GM18868 (cell line): ENCODE results near the gene F7.

Source experiments
- ATAC-seq: cut with Tn5 transposase; IDR thresholded peaks from one replicate; pipeline ENCODE4 v1.9.1; 2021; ENCODE audit warnings: mild to moderate bottlenecking, moderate library complexity; ENCODE audit not compliant: unreplicated experiment

The F7 gene

DNA sequence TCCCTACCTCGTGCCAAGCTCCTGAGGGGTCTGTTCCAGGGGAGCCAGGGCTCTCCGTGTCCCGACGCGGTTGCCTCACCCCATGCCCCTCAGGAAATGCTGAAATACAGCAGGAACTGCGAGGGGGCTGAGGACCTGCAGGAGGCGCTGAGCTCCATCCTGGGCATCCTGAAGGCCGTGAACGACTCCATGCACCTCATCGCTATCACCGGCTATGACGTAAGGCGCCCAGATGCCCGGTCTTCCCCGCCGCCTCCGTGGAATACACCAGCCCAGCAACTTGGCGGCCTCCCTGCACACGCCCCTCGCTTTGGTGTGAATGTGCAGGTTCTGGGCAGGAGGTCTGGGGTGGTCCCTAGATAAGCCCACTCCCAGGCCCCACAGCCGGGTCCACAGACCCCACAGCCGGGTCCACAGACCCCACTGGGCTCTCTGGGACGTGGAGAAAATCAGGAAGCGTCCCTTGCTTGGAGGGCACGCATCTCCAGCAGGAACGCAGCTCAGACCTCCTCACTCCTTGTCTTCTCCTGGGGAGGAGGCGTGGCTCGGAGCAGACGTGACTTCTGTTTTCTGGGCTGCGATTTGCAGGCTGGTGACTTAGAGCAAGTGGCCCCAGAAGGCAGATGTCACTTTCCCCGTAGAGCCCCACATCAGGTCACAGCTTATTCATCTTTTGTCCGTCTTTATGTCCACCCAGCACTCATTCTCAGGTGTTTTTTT lies 19.4 kb upstream of the F7 start:
- no peak for ATAC-seq

GRCh38 chr13:113086991-113087922 lies 18.3 kb upstream of the F7 start:
- ATAC-seq: no peak

DNA sequence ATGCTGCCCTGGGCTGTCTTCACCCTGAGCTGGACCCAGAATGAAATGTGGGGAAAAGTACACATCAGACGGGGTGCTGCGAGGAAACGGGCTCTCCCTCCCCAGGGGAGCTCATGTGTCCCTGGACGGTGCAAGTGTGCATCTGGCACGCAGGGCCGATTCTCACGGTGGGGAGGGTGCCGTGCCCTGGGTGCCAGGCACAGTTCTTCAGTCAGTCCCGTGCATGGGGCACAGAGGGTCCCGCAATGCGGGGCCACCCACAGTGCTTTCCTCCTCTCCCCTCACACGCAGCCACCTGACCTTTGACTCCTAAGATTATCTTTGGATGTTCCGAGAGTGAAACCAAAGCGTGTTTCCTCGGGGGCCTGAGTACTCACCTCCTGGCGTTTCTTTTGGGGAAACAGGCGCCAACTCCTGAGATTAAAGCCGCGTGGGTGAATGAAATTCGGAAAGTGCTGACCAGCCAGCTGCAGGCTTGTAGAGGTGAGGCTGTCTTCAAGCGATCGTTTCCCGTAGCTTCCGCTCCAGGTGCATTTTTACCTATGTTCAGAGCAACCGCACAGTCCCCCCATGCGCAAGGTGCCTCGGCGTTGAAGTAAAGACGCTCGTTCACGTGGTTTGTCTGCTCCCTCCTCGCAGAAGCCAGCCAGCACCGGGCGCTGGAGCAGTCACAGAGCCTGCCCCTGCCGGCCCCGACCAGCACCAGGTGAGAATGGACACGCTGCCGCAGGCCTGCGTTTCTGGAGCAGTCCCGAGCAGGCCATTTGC lies 17.5 kb upstream of the F7 start:
- no peak for ATAC-seq

DNA sequence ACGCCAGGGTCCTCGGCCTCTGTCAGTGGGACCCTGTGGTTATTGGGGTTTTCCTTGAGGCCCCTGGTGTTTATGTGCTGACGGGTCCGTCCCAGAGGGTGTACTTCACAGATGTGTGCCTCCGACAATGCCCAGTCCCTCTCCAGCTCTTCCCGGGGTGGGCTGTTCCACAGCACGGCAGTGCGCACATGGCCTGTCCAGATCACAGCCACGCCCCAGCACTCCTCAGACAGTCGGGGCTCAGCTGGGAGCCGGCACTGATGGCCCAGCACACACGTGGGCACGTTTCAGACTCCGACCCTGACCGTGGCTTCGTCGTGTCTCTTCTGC lies 16.9 kb upstream of the F7 start:
- ATAC-seq: no peak

DNA sequence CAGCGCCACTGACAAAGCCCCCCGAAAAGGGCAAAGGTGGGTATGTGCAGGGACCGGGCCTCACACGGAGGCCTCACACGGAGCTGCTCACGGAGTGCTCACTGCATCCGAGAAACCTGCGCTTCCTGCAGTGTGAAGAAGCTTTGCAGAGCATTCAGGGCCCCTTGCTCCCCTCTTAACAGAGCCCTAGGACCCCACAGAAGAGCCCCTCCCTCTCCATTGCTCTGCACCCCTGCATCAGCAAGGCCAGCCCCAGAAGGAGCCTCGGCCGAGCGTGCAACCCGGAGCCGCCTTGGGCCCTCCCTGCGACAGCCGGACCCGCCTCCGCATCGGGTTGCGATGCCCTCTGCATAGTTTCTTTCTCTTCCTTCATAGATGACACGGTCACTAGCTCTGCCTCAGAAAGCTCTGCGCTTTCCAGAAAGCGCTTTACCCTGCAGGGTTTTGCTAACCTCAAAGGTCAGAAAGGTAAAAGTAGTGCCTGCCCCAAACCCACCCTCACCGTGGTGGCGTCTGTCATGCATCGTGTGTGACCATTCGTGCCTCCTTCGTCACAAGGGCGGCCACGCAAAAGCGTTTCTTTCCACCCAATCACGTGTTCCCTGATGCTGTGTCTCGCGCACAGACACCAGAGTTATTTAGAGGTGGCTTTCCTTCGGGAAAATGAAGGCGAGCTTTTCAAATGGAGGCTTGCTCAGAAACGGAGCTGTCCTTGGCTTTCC lies 15.7 kb upstream of the F7 start:
- ATAC-seq: no peak

- no peak for ATAC-seq
Measured at GRCh38 chr13:113090415-113090770, 15.2 kb upstream of the F7 start.

DNA sequence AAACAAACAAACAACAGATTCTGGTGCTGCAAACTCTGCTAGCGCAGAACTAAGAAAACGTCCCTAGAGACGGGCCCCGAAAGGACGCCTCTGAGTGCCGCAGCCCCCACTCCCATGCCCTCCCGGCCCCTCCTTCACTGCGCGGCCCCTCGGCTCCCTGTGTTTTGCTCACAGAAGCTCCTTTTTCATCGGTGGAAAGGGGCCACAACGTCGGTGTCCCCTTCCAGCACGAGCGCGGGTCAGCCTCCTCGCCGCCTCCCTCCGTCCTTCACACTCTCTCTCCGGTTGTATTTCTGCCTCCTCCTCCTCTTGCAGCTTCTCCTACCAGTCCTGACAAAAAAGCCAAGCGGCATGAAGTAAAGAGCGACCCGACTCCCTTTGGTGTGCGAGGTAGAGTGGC lies 14.8 kb upstream of the F7 start:
- no peak for ATAC-seq

GRCh38 chr13:113091211-113091771 lies 14.3 kb upstream of the F7 start:
- ATAC-seq: no peak

DNA sequence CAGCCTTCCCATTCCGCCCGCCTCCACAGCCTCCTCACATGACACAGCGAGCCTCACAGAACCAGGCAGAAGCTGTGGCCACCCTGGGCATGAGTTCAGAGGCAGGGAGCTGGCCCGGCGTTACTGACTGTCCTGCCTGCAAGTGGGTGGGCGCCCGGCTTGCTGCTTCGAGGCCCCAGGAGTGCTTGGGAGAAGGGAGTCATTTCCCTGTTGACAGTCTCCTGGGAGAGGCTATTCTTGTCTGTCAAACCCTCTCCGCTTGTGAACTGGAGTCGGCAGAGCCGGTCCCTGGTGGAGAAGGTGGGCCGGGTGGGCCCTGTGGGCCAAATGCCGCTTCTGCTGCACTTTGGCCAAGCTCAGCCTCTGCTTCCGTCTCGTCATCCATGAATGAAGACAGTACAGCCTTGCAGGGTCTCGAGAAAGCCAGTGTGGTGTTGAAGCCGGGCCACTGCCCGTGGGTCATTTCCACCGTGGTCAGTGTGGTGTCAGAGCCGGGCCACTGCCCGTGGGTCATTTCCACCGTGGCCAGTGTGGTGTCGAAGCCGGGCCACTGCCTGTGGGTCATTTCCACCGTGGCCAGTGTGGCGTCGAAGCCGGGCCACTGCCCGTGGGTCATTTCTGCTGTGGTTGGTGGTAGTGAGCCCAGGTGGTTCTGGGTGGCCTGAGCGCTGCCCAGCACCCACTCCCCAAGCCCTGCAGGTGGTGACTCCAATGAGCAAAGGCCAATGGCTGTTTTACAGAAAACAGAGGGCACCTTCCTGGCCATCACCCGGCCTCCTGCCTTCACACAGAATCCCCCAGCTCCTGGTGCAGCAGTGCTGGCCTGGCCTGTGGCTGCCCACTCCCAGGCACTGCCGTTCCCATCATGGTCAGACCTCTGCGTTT lies 13.5 kb upstream of the F7 start:
- ATAC-seq: no peak

GRCh38 chr13:113092776-113093579 lies 12.6 kb upstream of the F7 start:
- ATAC-seq: no peak

GRCh38 chr13:113093580-113094409 lies 11.8 kb upstream of the F7 start:
- ATAC-seq: no peak

DNA sequence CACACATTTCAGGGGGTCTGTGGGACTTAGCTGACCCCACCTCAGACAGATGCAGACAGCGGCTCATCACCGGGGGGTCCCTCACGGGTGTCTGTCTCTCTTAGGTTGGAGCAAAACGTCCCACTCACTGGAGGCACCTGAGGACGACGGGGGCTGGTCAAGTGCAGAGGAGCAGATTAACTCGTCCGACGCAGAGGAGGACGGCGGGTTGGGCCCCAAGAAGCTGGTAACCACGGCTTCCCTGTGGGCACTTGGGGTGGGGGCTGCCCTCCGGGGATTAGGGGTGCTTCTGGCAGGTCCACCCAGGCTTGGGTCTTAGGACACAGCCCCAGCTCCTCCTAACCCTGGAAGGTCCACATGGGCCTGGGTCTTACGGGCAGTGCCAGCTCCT lies 11.2 kb upstream of the F7 start:
- ATAC-seq: no peak

- no peak for ATAC-seq
Measured at GRCh38 chr13:113095146-113096051, 10.2 kb upstream of the F7 start.

DNA sequence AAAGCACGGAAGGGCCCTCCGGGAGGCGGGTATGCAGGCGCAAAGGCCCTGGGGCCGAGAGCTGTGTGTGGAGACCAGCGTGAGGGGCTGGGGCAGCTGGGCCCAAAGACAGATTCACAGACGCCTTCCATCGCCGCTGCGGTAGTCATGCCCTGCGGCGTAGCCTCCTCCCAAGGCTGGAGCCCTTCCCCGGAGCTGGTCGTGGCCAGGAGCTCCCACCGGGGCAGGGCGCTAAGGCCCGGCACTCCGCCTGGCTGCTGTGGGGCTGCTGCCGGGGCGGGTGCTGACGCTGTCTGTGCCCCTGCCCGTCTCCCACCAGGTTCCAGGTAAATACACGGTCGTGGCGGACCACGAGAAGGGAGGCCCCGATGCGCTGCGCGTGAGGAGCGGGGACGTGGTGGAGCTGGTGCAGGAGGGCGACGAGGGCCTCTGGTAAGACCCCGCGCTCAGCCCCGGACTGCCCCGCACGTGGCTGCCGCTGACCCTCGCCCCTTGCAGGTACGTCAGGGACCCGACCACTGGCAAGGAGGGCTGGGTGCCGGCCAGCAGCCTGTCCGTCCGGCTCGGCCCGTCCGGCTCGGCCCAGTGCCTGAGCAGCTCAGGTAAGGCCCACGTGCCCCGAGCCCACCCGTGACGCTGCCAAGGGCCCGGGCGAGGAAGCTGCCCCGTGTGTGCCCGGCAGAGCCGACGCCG lies 9.4 kb upstream of the F7 start:
- ATAC-seq: no peak

GRCh38 chr13:113096745-113097305 lies 8.8 kb upstream of the F7 start:
- ATAC-seq: no peak

- ATAC-seq: no peak
Measured at GRCh38 chr13:113097651-113098050, 7.9 kb upstream of the F7 start.
